ENCODE data around the gene SRD5A1.

The SRD5A1 gene

DNA sequence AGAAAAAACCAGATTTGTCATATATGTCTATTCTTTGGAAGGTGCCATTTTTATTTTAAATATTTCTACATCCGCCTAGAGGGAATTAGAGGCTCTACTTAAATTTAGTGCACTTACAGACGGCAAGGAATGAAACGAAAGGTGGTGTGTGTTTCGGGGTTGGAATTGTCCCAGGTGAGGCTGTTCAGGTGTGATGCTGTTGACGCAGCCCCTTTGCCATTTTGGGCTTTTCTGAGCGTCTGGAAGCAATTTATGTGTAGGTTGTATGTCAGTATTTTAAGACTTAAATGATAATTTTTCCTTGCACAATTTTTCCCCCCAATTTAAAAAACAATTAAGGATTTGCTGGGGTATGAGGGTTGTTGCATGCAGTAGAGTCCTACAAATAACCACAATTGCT lies 82.0 kb downstream of the SRD5A1 start:
- DNase-seq = no peak

GRCh38 chr5:6715758-6716628 lies 82.8 kb downstream of the SRD5A1 start:
- DNase-seq = peak; percentile 39 to 67

DNA sequence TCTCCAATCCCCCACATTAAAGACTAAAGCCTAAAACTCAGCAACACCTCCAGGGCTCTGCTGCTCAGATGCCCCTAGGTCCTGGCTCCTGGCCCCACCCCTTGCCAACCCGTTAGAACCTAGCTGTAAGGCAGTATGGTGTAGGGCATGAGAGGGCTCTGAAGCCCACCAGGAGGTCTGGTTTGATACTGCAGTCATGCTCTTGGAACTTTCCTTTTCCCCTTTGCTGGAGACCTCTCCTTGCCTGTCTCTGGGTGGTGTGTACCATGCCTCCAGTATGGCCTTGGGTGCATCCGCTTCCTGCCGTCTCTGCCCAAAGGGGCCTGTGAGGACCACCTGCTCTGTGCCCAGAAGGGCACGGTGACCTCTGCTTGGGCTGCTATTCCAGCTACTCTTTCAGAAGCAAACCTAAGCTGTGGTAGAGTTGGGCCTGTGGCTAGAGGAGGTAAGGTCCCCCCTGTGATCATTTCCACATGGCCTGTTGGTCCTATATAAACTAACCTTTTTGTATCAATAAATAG lies 83.4 kb downstream of the SRD5A1 start:
- DNase-seq = no peak

DNA sequence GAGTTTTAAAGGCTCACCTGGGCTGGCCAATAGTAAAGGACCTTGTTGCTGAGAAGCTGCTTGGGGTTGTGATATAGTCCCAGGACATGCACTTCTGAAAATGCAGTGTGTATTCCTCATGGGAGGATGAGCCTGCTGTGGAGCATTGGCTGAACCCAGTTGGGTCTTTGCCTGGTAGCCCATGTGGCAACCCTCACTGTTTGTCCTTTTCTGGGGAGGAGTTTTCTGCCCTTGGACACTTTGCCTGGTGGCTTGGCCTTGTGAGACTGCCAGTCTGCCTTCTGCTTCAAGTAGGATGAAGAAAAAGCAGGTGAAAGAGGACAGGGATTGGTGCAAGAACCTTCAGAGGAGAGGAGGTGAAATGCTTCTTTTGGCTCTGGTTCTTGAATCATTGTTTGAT lies 84.0 kb downstream of the SRD5A1 start:
- DNase-seq = no peak

DNA sequence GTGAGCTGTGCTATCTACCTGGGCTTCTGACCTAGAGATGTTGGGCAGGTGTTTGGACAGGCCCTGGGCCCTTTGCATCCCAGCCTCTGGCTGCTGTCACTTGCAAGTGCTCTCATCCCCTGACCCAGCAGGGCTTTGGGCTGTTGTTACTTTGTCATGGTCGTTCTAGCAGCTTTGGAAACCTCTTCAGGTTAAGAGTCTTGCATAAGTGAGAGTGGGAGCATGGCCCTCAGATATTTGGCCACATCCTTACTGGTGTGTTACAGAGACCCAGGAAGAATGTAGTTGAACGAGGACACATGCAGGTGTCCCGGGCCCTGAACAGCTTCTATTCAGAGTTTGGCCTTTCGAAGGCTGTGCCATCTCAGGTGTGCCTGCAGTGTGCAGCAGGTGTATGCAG lies 84.4 kb downstream of the SRD5A1 start:
- no peak for DNase-seq

GRCh38 chr5:6718161-6718681 lies 85.0 kb downstream of the SRD5A1 start:
- no peak for DNase-seq

- no peak for DNase-seq
Measured at GRCh38 chr5:6718718-6719117, 85.5 kb downstream of the SRD5A1 start.

DNA sequence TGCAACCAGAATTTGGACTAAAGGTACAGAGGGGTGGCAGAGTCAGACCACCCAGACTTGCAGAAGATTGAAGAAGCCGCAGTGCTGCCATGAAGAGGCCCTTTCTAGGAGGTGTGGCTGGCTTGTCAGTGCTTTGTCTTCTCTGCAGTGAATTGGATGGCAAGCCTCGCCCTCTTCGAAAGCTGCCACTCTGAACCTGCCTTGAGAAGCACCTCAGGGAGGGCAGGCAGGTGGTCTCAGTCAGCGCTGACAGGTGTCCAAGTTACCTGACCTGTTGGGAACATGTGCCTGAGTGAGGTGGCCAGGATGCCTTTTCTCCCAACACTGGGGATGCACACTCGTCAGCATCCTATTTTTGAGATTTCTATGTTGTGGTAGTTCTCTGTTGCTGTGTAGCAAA lies 86.2 kb downstream of the SRD5A1 start:
- DNase-seq = no peak

DNA sequence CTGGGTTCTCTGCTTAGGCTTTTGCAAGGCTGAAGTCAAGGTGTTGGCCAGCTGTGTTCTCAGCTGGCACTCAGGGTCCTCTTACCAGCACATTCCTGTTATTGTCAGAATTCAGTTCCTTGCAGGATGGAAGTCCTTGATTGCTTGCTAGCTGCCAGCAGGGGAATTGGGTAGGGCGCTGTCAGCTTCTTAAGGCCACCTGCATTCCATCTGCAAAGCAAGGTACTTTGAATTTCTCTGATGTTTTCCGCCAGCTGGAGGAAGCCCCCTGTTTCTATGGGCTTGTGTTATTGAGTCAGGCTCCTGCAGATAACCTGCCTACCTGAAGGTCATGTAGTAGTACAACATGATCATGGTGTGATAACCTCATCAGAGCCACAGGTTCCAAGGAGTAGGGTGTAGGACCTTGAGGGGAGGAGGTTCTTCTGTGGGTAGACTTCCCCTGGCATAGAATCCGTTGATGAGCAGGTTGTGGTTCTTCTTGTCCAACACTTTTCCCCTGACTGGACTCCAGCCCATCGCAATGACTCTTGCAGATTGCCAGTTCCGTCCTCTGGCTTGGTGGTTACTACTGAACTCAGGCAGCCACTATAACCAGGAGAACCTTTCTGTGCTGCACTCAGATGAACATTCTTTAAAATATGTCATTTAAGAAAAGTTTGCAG lies 86.8 kb downstream of the SRD5A1 start:
- DNase-seq = no peak

GRCh38 chr5:6720561-6720921 lies 87.3 kb downstream of the SRD5A1 start:
- no peak for DNase-seq

DNA sequence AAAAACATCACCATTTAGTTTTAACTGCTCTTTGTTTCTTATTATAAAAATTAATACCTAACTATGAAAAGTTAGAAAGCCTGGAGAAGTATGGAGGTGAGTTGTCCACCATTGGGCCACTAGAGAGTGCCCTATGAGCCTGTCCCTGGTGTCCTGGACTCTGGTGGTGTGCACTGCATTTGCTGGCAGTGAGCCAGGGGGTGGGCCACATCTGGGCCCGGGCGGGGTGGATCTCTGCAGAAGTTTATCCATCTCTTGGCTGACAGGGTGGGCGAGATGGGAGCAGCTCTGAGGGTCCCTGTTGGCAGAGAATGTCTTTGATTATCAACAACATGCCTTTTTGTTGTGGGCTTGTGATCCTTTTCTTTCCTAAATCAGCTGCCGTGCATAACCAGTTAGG lies 88.2 kb downstream of the SRD5A1 start:
- DNase-seq = no peak

- no peak for DNase-seq
Measured at GRCh38 chr5:6722015-6722414, 88.8 kb downstream of the SRD5A1 start.

GRCh38 chr5:6723122-6723815 lies 90.0 kb downstream of the SRD5A1 start:
- no peak for DNase-seq

DNA sequence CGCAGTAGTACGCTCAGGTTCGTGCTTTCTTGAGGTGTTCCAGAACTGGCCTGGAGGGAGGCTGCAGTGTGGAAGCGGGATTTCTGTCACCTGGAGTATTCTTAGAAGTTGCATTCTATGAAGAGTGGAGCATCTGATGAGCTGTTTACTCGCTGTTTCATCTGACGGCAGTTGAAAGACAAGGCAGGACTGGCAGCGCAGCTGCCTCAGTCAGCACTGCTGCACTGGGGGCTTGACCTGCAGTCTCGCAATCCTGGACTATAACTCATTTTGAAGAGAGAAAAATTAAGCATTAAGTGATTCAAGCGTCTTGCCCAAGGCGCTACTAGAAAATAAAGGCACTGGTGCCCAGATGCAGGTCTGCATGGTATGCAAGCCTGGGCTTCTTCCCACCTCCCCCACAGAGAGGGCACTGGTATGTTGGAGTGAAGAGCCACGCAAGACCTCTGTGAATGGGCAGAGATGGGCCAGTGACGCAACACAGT lies 90.6 kb downstream of the SRD5A1 start:
- no peak for DNase-seq

All from CD4-positive, alpha-beta T cell treated with Interferon alpha-2 for 1 hour (primary cell).